Fibroblast of skin of left quadriceps (primary cell): ENCODE data around the gene IGFBP4.
"Not testable (repeated sequence)": the region's sequence is repeated elsewhere in the genome, so short reads cannot be mapped to it uniquely, and the experiment has no call there.

Experiments
- DNase-seq, 2 experiments: peaks; one replicate each; pipeline ENCODE4 v3.0.0-alpha.2; 2013; ENCODE audit warnings: low read depth in 2 of 2

IGFBP4 gene

GRCh38 chr17:40443196-40443987 lies at the start of gene IGFBP4:
Gene IGFBP4 (plus strand): TSS chr17:40443450. CDS start chr17:40443736, 286 bp downstream.
- DNase-seq: peak in 1 of 2 experiments; percentile 43

GRCh38 chr17:40399185-40399584 lies 44.1 kb upstream of the IGFBP4 start:
- DNase-seq: peak; percentile 40 to 42

GRCh38 chr17:40402668-40403067 lies 40.6 kb upstream of the IGFBP4 start:
- DNase-seq: no peak

GRCh38 chr17:40404003-40404402 lies 39.2 kb upstream of the IGFBP4 start:
- DNase-seq: no peak

- DNase-seq: no peak
These were observed 35.8 kb upstream of the IGFBP4 start for GRCh38 chr17:40407460-40407859.

GRCh38 chr17:40409540-40409939 lies 33.7 kb upstream of the IGFBP4 start:
- DNase-seq: not testable (repeated sequence)

- DNase-seq: no peak
These were observed 33.2 kb upstream of the IGFBP4 start for GRCh38 chr17:40410082-40410481.

- DNase-seq: no peak
These were observed 31.4 kb upstream of the IGFBP4 start for GRCh38 chr17:40411821-40412220.

GRCh38 chr17:40412880-40413279 lies 30.4 kb upstream of the IGFBP4 start:
- DNase-seq: no peak

- DNase-seq: not testable (repeated sequence)
These were observed 28.9 kb upstream of the IGFBP4 start for GRCh38 chr17:40414312-40414711.

GRCh38 chr17:40415390-40415789 lies 27.9 kb upstream of the IGFBP4 start:
- DNase-seq: peak in 1 of 2 experiments; percentile 20

- no peak for DNase-seq
These were observed 26.6 kb upstream of the IGFBP4 start for GRCh38 chr17:40416671-40417070.

- DNase-seq: no peak
These were observed 26.0 kb upstream of the IGFBP4 start for GRCh38 chr17:40417258-40417608.

GRCh38 chr17:40417609-40418427 lies 25.4 kb upstream of the IGFBP4 start, which contains the start of gene TOP2A:
Gene TOP2A (minus strand): TSS chr17:40417896. CDS start chr17:40417791, 105 bp downstream.
- peak; percentile 100 for DNase-seq

GRCh38 chr17:40418428-40418706 lies 24.9 kb upstream of the IGFBP4 start:
- no peak for DNase-seq

GRCh38 chr17:40419559-40420331 lies 23.5 kb upstream of the IGFBP4 start:
- DNase-seq: no peak

GRCh38 chr17:40422990-40423633 lies 20.1 kb upstream of the IGFBP4 start:
- no peak for DNase-seq

- DNase-seq: no peak
These were observed 17.5 kb upstream of the IGFBP4 start for GRCh38 chr17:40425741-40426140.

GRCh38 chr17:40427002-40427491 lies 16.2 kb upstream of the IGFBP4 start:
- no peak for DNase-seq

- no peak for DNase-seq
These were observed 12.7 kb upstream of the IGFBP4 start for GRCh38 chr17:40430272-40431230.
